ENCODE data around the gene SPEF1. TPM values are rescaled to one million over a fixed set of nuclear protein-coding genes. Genes with fewer than 3 reads are reported as not detected.
A peak's percentile ranks its signal among the peaks of the same experiment; 100 is the strongest.

SPEF1 gene
- total and polyA plus RNA-seq, 2 of the 13 experiments (the other 11 are each of a cell fraction or from before 2014, with no cell fraction given): 0.11 to 0.27 TPM

GRCh38 chr20:3786665-3787323, 5.5 kb upstream of the SPEF1 start, which contains the start of gene CENPB (continued):
- TF ChIP-seq GABPA (IDR thresholded peaks at IDR 0.05; ENCODE audit: low read depth, low read length) (peak; percentile 55), GABPA (CRISPR knock-in tag; IDR thresholded peaks at IDR 0.05; ENCODE audit: low read depth) (no peak), MIXL1 (CRISPR knock-in tag; IDR thresholded peaks at IDR 0.05) (peak; percentile 39; the same call in 1 of the 2 replicates), KMT2B (CRISPR knock-in tag; IDR thresholded peaks at IDR 0.05) (peak; percentile 34; the same call in 1 of the 2 replicates), GATAD1 (CRISPR knock-in tag; IDR thresholded peaks at IDR 0.05) (peak; percentile 72), ZNF768 (CRISPR knock-in tag; IDR thresholded peaks at IDR 0.05) (peak; percentile 59; the same call in 1 of the 2 replicates), GATA4 (IDR thresholded peaks at IDR 0.05; ENCODE audit: borderline replicate concordance, low read depth) (no peak), ZNF543 (CRISPR knock-in tag; IDR thresholded peaks at IDR 0.05) (no peak), STAG1 (CRISPR knock-in tag; IDR thresholded peaks at IDR 0.05) (peak; percentile 95), ZNF766 (CRISPR knock-in tag; IDR thresholded peaks at IDR 0.05; ENCODE audit: borderline replicate concordance) (0 out of 2 replicates have a peak, but pooled peaks have one; percentile 51), ZNF773 (CRISPR knock-in tag; IDR thresholded peaks at IDR 0.05; ENCODE audit: borderline replicate concordance) (peak; percentile 28; the same call in 1 of the 2 replicates), ZMYM4 (CRISPR knock-in tag; IDR thresholded peaks at IDR 0.05) (peak; percentile 84), SIN3A (IDR thresholded peaks at IDR 0.05; ENCODE audit: borderline replicate concordance, low read depth, low read length) (peak; percentile 85; the same call in 1 of the 2 replicates), ZNF547 (CRISPR knock-in tag; IDR thresholded peaks at IDR 0.05) (0 out of 2 replicates have a peak, but pooled peaks have one; percentile 35), ATF7-NPFF (CRISPR knock-in tag; IDR thresholded peaks at IDR 0.05; ENCODE audit: low read depth) (peak; percentile 84; the same call in 1 of the 2 replicates), YEATS4 (CRISPR knock-in tag; IDR thresholded peaks at IDR 0.05; ENCODE audit: borderline replicate concordance) (peak; percentile 76), CBX2 (IDR thresholded peaks at IDR 0.05; ENCODE audit: low read depth, low read length) (peak; percentile 78; the same call in 1 of the 2 replicates), CBX2 (CRISPR knock-in tag; IDR thresholded peaks at IDR 0.05; ENCODE audit: low read depth) (no peak), ZNF331 (CRISPR knock-in tag; IDR thresholded peaks at IDR 0.05) (peak; percentile 83), MBNL3 (CRISPR knock-in tag; conservative IDR thresholded peaks at IDR 0.05) (no peak), ZNF776 (CRISPR knock-in tag; IDR thresholded peaks at IDR 0.05) (no peak)
- TF ChIP-seq, protein P1, sequence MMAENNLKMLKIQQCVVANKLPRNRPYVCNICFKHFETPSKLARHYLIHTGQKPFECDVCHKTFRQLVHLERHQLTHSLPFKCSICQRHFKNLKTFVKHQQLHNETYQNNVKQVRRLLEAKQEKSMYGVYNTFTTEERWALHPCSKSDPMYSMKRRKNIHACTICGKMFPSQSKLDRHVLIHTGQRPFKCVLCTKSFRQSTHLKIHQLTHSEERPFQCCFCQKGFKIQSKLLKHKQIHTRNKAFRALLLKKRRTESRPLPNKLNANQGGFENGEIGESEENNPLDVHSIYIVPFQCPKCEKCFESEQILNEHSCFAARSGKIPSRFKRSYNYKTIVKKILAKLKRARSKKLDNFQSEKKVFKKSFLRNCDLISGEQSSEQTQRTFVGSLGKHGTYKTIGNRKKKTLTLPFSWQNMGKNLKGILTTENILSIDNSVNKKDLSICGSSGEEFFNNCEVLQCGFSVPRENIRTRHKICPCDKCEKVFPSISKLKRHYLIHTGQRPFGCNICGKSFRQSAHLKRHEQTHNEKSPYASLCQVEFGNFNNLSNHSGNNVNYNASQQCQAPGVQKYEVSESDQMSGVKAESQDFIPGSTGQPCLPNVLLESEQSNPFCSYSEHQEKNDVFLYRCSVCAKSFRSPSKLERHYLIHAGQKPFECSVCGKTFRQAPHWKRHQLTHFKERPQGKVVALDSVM (CRISPR knock-in tag; IDR thresholded peaks at IDR 0.05): peak; percentile 50
- TF ChIP-seq, protein P2, sequence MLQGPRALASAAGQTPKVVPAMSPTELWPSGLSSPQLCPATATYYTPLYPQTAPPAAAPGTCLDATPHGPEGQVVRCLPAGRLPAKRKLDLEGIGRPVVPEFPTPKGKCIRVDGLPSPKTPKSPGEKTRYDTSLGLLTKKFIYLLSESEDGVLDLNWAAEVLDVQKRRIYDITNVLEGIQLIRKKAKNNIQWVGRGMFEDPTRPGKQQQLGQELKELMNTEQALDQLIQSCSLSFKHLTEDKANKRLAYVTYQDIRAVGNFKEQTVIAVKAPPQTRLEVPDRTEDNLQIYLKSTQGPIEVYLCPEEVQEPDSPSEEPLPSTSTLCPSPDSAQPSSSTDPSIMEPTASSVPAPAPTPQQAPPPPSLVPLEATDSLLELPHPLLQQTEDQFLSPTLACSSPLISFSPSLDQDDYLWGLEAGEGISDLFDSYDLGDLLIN (CRISPR knock-in tag; IDR thresholded peaks at IDR 0.05; ENCODE audit: borderline replicate concordance): no peak
- TF ChIP-seq, protein P3, sequence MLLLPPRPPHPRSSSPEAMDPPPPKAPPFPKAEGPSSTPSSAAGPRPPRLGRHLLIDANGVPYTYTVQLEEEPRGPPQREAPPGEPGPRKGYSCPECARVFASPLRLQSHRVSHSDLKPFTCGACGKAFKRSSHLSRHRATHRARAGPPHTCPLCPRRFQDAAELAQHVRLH (CRISPR knock-in tag; IDR thresholded peaks at IDR 0.05; ENCODE audit: borderline replicate concordance, low read depth): no peak
- TF ChIP-seq, protein P4, sequence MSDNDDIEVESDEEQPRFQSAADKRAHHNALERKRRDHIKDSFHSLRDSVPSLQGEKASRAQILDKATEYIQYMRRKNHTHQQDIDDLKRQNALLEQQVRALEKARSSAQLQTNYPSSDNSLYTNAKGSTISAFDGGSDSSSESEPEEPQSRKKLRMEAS (IDR thresholded peaks at IDR 0.05): peak; percentile 79; the same call in 1 of the 2 replicates
- TF ChIP-seq, protein P5, sequence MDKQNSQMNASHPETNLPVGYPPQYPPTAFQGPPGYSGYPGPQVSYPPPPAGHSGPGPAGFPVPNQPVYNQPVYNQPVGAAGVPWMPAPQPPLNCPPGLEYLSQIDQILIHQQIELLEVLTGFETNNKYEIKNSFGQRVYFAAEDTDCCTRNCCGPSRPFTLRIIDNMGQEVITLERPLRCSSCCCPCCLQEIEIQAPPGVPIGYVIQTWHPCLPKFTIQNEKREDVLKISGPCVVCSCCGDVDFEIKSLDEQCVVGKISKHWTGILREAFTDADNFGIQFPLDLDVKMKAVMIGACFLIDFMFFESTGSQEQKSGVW (CRISPR knock-in tag; IDR thresholded peaks at IDR 0.05; ENCODE audit: borderline replicate concordance): no peak
